Naive thymus-derived CD8-positive, alpha-beta T cell (primary cell): ENCODE measurements around the gene YY1AP1. TPM values are rescaled to one million over a fixed set of nuclear protein-coding genes. Genes with fewer than 3 reads are reported as not detected.
"Not testable (repeated sequence)": the region's sequence is repeated elsewhere in the genome, so short reads cannot be mapped to it uniquely, and the experiment has no call there.

Source experiments
- ATAC-seq, 2 donors: fragments of 150-1000 bp; cut with Tn5 transposase in 1 of 2; sonication (Bioruptor Pico), chemical (Tn5 transposase) in 1 of 2; 1 replicate in 1 of 2; 2 replicates in 1 of 2; pipeline ENCODE4 v1.10.0; 2021; ENCODE audit warnings: mild to moderate bottlenecking in 2 of 2, moderate library complexity in 2 of 2
- POLR2A ChIA-PET: fragments of 350-600 bp; sonication (Branson Sonifier 250); formaldehyde crosslinking; loops from one replicate; lab custom pipeline; 2021; ENCODE audit warnings: antibody characterized with exemption; lab: Charles Lee
- DNase-seq, 10 donors: peaks; one replicate each; pipeline versions ENCODE4 v3.0.0 to v3.0.0-alpha.2; 2020 to 2022
- H3K27ac Mint-ChIP-seq, 10 donors: one replicate each; pipeline ENCODE4 v1.8.0; 2020 to 2022; ENCODE audit warnings: mild to moderate bottlenecking in 10 of 10, mixed read lengths in 10 of 10, moderate library complexity in 4 of 10, inconsistent platforms in 1 of 10
- H3K27me3 Mint-ChIP-seq, 5 donors: one replicate each; pipeline ENCODE4 v1.8.0; 2021 to 2022; ENCODE audit warnings: mixed read lengths in 5 of 5
- H3K36me3 Mint-ChIP-seq, 3 donors: one replicate each; pipeline ENCODE4 v1.8.0; 2020 to 2022; ENCODE audit warnings: mixed read lengths in 3 of 3, mild to moderate bottlenecking in 2 of 3, inconsistent platforms in 1 of 3
- H3K4me1 Mint-ChIP-seq, 4 donors: one replicate each; pipeline ENCODE4 v1.8.0; 2021 to 2022; ENCODE audit warnings: mixed read lengths in 4 of 4
- H3K4me3 Mint-ChIP-seq, 10 donors: one replicate each; pipeline ENCODE4 v1.8.0; 2020 to 2022; ENCODE audit warnings: mild to moderate bottlenecking in 10 of 10, mixed read lengths in 10 of 10, moderate library complexity in 6 of 10, inconsistent platforms in 1 of 10
- H3K9me3 Mint-ChIP-seq, 9 donors: one replicate each; pipeline ENCODE4 v1.8.0; 2020 to 2022; ENCODE audit warnings: mixed read lengths in 9 of 9, mild to moderate bottlenecking in 3 of 9, inconsistent platforms in 1 of 9, moderate library complexity in 1 of 9
- polyA plus RNA-seq, 3 donors: library from polyadenylated mRNA; unstranded; fragments of 300-500 nt; fragmentation: Illumina TruSeq; gene quantifications; one replicate each; pipeline ENCODE4 v1.2.3, GENCODE V29; 2021
- total RNA-seq, 8 experiments: library from RNA in 2 of 8; stranded (reverse) in 2 of 8; gene quantifications; one replicate each; pipeline ENCODE4 v1.2.3 and lab custom pipeline; 2021 to 2026

The YY1AP1 gene
- total and polyA plus RNA-seq, 5 experiments from 2014 or later: 24.1 to 130 (median 50.5) TPM

- ATAC-seq (no peak), DNase-seq (no peak)
- no peak overlapping the region for H3K27ac Mint-ChIP-seq
- H3K36me3 Mint-ChIP-seq: peaks cover 0 to 22% (median 14%) of the 10 kb centered on the region in 3 donors
- peaks cover 0 to 3% (median 0%) of the 10 kb centered on the region in 5 donors for H3K27me3 Mint-ChIP-seq
- H3K4me3 Mint-ChIP-seq: no peak overlapping the region
- peaks cover 9 to 28% (median 22%) of the 10 kb centered on the region in 4 donors for H3K4me1 Mint-ChIP-seq
- peaks cover 0 to 22% (median 10%) of the 10 kb centered on the region in 9 donors for H3K9me3 Mint-ChIP-seq
- POLR2A ChIA-PET: interaction anchor here (0.6 to 0.7 kb wide), 2 partner anchors 82 to 648 kb away, joined by 3 to 5 read pairs; no protein-coding TSS in a partner anchor
These were observed 48.2 kb downstream of the YY1AP1 start for GRCh38 chr1:155640367-155640766.

DNA sequence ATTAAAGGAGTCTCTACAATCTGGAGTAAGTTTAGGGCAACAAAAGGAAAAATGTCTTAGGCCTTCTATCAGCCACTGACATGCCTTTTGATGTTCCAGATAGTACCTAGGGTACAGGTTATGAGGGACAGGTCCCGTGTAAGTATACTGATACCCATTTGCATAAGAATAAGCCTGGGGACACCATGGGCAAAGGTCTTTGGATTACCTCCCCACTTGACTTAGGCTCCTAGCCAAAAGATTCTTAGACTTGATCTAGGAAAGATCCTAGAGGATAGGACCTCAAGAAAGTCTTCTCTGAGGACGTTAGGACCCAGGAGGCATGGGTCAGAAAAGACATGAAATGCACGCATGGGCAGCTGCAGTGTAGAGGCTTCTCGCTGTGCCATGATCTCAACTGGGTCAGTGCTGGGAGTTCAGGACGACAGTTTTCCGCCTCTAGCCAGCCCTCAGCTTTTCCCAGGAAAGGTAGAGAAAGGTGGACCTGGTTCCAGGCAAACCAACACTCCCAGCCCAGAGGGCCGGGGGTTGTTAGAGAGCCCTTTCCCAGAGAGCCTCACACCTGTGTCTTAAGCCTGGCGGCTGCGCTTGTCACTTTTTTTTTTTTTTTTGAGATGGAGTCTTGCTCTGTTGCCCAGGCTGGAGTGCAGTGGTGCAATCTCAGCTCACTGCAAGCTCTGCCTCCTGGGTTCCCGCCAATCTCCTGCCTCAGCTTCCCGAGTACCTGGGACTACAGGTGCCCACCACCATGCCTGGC lies 52.0 kb downstream of the YY1AP1 start:
- Mint-ChIP-seq H3K36me3 (peaks cover 0 to 4% (median 2%) of the 10 kb centered on the region in 3 donors), H3K4me1 (peaks cover 7 to 28% (median 22%) of the 10 kb centered on the region in 4 donors), H3K4me3 (peak overlapping the region; percentile 90 to 98 (median 96)), H3K9me3 (peaks cover 0 to 4% (median 0%) of the 10 kb centered on the region in 9 donors), H3K27ac (peak overlapping the region; percentile 89 to 98 (median 97)), H3K27me3 (no peaks in the 10 kb centered on the region)
- POLR2A ChIA-PET: interaction anchor here (0.7 kb wide), 2 partner anchors 93 to 122 kb away, joined by 4 to 5 read pairs; no protein-coding TSS in a partner anchor
- ATAC-seq: peak in 1 of 2 donors; percentile 26
- no peak for DNase-seq

DNA sequence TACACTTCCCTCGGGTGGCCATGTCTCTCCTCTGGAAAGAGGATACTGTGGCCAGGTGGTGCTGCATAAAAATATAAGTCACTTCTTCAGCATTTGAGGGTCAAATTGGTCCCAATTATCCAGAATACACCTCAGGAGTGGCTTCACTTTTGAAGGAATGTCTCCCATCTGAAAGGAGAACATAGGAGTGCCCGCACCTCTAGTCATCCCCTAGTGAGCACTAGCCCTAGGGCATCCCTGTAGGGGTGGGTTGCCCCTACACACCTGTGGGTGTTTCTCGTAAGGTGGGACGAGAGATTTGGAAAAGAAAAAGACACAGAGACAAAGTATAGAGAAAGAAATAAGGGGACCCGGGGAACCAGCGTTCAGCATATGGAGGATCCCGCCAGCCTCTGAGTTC lies 62.1 kb downstream of the YY1AP1 start:
- H3K36me3 Mint-ChIP-seq, H3K27me3 Mint-ChIP-seq, DNase-seq, H3K4me1 Mint-ChIP-seq, POLR2A ChIA-PET, H3K9me3 Mint-ChIP-seq, H3K4me3 Mint-ChIP-seq, ATAC-seq, H3K27ac Mint-ChIP-seq: not testable (repeated sequence)

DNA sequence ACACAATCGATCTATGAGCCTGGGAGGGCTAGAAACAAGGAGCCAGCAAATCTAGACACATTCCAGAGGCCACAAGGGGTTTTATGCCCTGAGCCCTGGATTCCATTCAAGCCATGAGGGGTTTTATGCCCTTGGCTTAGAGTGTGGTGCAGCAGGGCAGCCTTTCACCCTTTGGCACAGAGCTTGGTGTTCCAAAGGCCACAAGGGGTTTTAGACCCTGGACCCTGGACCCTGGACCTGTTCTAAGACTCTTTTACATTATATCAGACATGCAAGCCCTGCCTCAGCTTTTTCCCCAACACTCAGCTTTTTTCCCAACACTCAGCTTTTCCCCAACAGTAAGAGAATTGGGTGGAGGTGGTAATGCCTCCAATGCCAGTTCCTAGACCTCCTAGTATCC lies 65.2 kb downstream of the YY1AP1 start:
- no peak for ATAC-seq
- H3K4me1 Mint-ChIP-seq: peaks cover 0 to 8% (median under 1%) of the 10 kb centered on the region in 4 donors
- H3K9me3 Mint-ChIP-seq: no peaks in the 10 kb centered on the region
- H3K27ac Mint-ChIP-seq: no peak overlapping the region
- no peak for DNase-seq
- H3K36me3 Mint-ChIP-seq: peaks cover 0 to 5% (median 2%) of the 10 kb centered on the region in 3 donors
- H3K4me3 Mint-ChIP-seq: no peak overlapping the region
- no peaks in the 10 kb centered on the region for H3K27me3 Mint-ChIP-seq
- POLR2A ChIA-PET: no interaction called here

DNA sequence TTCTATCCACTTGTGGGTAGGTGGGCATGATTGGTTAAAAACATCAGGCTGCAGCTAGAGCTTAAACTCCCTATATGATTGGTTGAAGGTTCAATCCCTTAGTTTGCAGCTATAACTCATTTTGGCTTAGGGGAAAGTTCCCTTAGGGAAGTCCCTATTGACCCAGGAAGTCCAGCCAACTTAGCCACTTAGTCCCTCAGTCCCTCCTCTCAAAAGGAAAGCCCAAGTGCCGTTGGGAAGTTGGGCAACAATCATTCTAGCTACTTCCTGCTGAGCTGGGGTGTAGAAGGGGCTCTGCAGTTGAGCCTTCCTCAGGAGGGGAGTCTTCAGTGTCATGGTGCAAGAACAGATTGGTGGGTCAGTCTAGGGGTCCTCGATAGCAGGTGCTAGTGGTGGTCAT lies 66.4 kb downstream of the YY1AP1 start:
- Mint-ChIP-seq H3K9me3 (no peaks in the 10 kb centered on the region), H3K27ac (peak overlapping the region in 1 of 10 donors; percentile 39), H3K4me1 (peaks cover 0 to 8% (median under 1%) of the 10 kb centered on the region in 4 donors), H3K27me3 (no peaks in the 10 kb centered on the region), H3K36me3 (peaks cover 0 to 5% (median 2%) of the 10 kb centered on the region in 3 donors), H3K4me3 (no peak overlapping the region)
- DNase-seq (no peak), ATAC-seq (no peak)
- POLR2A ChIA-PET: interaction anchor here (0.6 kb wide), 1 partner anchor 878 kb away, joined by 3 read pairs; no protein-coding TSS in a partner anchor

GRCh38 chr1:155613226-155613625 lies 75.3 kb downstream of the YY1AP1 start:
- ATAC-seq, H3K4me1 Mint-ChIP-seq, H3K27me3 Mint-ChIP-seq, H3K4me3 Mint-ChIP-seq, DNase-seq, H3K9me3 Mint-ChIP-seq, POLR2A ChIA-PET: not testable (repeated sequence)
- Mint-ChIP-seq H3K27ac (peak overlapping the region in 1 of 10 donors; percentile 53), H3K36me3 (peaks cover 0 to 22% (median 0%) of the 10 kb centered on the region in 3 donors)

- not testable (repeated sequence) for DNase-seq, H3K4me1 Mint-ChIP-seq, H3K9me3 Mint-ChIP-seq, H3K27me3 Mint-ChIP-seq
- Mint-ChIP-seq H3K4me3 (peak overlapping the region in 9 of 10 donors; percentile 92 to 100 (median 97)), H3K27ac (peak overlapping the region in 5 of 10 donors; percentile 89 to 98 (median 95)), H3K36me3 (peaks cover 0 to 20% (median 0%) of the 10 kb centered on the region in 3 donors)
- POLR2A ChIA-PET: interaction anchor here (0.9 to 1.4 kb wide), 4 partner anchors 47 to 380 kb away, joined by 3 to 6 read pairs (median 3); partner anchors contain the start of genes ASH1L and CLK2
- ATAC-seq: peak; percentile 9 to 16
These were observed 78.3 kb downstream of the YY1AP1 start for GRCh38 chr1:155610257-155610647.

GRCh38 chr1:155609515-155610256 lies 78.9 kb downstream of the YY1AP1 start, which contains the start of gene MSTO1:
Gene MSTO1 (plus strand): TSS chr1:155610218. CDS start chr1:155610249, 31 bp downstream.
- POLR2A ChIA-PET: interaction anchor here (0.6 to 1.4 kb wide), 6 partner anchors 9 to 1394 kb away, joined by 3 to 6 read pairs (median 3); partner anchors contain the start of genes ASH1L and CLK2
- Mint-ChIP-seq H3K4me1 (peaks cover 0 to 8% (median 5%) of the 10 kb centered on the region in 4 donors), H3K36me3 (peaks cover 0 to 17% (median 0%) of the 10 kb centered on the region in 3 donors), H3K9me3 (no peaks in the 10 kb centered on the region), H3K27me3 (no peaks in the 10 kb centered on the region), H3K4me3 (peak within 1 kb of the TSS; percentile 92 to 100 (median 96)), H3K27ac (peak within 1 kb of the TSS; percentile 74 to 98 (median 93))
- peak; percentile 94 to 97 for ATAC-seq
- DNase-seq: peak; percentile 81 to 96 (median 90)

Other genes starting within 250 kb of the YY1AP1 start
- 100 to 1,000 TPM in 1 of 2 experiments, 10 to 100 TPM in 1; 96.5 to 102 TPM for gene ASH1L, start 126.0 kb downstream of the YY1AP1 start, total RNA-seq
- gene ASH1L, start 126.0 kb downstream of the YY1AP1 start, polyA plus RNA-seq: 10 to 100 TPM; 12.2 to 22.0 (median 13.9) TPM
- gene MSTO1, start 78.6 kb downstream of the YY1AP1 start, total RNA-seq: 100 to 1,000 TPM; 101 to 108 TPM
- 10 to 100 TPM; 10.4 to 22.4 (median 13.7) TPM for gene MSTO1, start 78.6 kb downstream of the YY1AP1 start, polyA plus RNA-seq
- 100 to 1,000 TPM; 150 to 162 TPM for gene DAP3, start 317 bp upstream of the YY1AP1 start, total RNA-seq
- gene DAP3, start 317 bp upstream of the YY1AP1 start, polyA plus RNA-seq: 100 to 1,000 TPM; 111 to 129 (median 114) TPM
- gene GON4L, start 168.4 kb upstream of the YY1AP1 start, total RNA-seq: 100 to 1,000 TPM; 120 to 131 TPM
- 10 to 100 TPM; 20.1 to 38.9 (median 21.3) TPM for gene GON4L, start 168.4 kb upstream of the YY1AP1 start, polyA plus RNA-seq
- 1 to 10 TPM; 4.0 to 4.1 TPM for gene SYT11, start 170.8 kb upstream of the YY1AP1 start, total RNA-seq
- 10 to 100 TPM in 1 of 3 donors, 1 to 10 TPM in 2; 3.1 to 10.4 (median 6.9) TPM for gene SYT11, start 170.8 kb upstream of the YY1AP1 start, polyA plus RNA-seq
- gene RIT1, start 222.6 kb upstream of the YY1AP1 start, total RNA-seq: 10 to 100 TPM; 39.2 to 42.5 TPM
- gene RIT1, start 222.6 kb upstream of the YY1AP1 start, polyA plus RNA-seq: 10 to 100 TPM; 16.4 to 18.0 (median 17.0) TPM
- gene KHDC4, start 245.6 kb upstream of the YY1AP1 start, total RNA-seq: 100 to 1,000 TPM; 109 to 110 TPM
- gene KHDC4, start 245.6 kb upstream of the YY1AP1 start, polyA plus RNA-seq: 1 to 10 TPM; 5.0 to 7.2 (median 6.5) TPM